GM19023 (cell line): ENCODE results near the gene TMEM178B.

Experiments
- ATAC-seq: cut with Tn5 transposase; IDR thresholded peaks from one replicate; pipeline ENCODE4 v1.9.1; 2021; ENCODE audit warnings: mild to moderate bottlenecking, moderate library complexity; ENCODE audit not compliant: unreplicated experiment

The TMEM178B gene

GRCh38 chr7:141456298-141456697, 382.4 kb downstream of the TMEM178B start:
- no peak for ATAC-seq

DNA sequence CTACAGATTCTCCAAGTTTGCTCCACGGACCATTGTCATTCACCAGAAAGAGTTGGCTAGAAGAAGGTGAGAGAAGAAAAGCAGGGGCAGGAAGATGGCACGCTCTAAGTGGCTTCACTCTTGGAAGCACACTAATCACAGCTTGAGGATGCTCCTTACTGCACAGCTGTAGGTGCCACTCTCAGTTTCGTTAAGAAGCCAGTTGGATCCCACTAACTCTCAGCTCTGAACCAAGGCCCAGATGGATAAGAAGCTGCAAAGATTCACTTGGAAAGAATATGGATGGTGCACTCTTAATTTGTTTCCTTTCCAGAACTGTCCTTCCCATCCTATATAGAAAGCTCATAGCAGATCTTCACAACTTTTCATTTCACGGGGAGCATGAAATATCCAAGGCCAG, 382.8 kb downstream of the TMEM178B start:
- no peak for ATAC-seq

DNA sequence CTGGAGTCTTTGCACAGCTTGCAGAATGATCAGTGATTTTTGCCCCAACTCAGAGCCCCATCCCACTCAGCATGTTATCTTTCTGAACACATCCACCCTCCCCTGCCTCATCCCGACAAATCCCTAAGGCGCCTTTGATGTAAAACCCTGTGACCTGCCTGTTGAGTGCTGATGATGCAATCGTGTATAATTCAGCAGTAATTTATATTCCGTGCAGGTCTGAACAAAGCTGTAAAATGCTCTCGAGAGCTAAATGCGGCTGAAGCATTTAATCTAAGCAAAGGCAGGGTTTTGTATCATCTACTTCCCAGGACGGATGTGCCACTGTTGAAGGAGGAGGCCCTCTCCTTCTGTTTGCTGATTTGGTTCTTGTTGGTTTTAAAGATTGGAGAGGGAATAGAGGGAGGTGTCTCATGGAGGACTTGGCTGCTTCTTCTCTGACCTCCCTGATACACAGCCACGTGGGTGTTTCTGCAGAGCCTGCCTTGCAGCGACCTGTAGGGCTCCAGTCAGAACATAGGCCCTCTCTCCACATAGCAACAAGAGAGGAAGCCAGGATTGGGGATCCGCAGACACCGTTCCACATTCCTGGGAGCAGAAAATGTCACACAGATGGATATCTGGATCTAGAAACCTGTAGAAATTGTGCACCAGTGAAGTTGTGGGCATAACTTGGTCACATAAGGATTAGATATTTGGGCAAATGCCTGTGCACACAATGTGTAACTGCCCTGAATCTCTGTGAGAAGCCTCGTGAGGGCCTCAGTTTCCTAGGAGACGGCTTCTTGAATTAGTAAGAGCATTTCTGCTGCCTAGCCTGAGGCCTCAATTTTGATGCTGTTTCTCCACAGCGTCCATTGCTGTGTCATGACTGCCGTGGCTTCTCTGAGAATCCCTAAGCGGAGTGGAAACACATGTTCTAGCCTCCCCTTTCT, 387.2 kb downstream of the TMEM178B start:
- ATAC-seq = no peak

DNA sequence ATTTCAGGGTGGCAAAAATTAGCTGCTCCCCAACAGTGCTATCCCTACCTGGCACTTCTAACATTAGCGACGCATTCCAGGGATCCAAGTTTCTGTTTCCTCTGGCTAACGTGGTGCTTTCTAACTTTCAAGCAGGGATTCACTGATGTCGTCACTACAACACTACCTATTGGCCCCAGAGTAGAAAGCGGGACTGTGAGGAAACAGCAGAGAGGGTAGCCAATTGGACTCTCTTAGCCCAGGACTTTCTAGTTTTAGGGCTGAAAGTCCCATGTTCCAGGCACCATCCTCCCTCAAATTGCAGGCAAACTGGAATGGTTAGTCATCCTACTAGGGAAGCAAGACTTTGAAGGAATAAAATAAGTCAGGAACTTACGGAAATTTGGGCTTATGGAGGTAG, 388.1 kb downstream of the TMEM178B start:
- no peak for ATAC-seq

DNA sequence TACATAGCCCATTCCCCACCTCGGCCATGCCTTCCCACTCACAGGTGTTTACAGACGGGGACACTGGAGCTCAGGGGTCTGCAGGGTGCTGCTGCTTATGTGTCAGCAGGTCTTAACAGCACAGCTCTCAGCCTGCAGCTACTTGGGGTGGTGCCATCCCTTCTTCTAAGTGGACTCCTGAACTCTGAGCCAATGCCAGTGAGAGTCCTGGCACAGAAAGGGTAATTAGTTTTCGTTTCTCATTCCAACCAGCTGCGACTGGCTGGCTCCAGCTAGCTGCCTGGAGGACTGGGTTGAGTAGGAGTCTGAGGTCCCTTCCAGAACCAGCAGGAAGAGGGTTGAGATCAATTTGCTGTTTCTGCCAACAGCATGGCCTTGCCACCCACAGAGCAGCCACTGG, 389.1 kb downstream of the TMEM178B start:
- ATAC-seq = no peak

DNA sequence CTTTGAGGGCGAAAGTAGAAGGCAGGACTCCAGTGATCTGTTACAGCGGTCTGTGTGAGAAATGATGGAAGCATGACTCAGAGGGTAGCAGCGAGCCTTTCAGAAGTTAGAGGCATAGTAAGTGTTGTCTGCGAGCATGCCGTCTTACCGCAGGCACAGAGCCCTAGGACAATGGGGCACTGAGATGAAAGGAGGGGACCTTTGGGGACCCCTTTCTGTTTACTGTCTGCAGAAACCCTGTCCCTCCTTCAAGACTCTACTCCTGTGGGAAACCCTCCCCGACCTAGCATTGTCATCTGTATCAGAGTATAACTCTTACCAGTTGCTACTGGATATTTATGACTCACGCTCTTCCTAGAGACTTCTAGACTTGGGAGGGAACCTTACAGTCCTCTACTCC, 390.1 kb downstream of the TMEM178B start:
- no peak for ATAC-seq

- no peak for ATAC-seq
Measured at GRCh38 chr7:141464551-141464950, 390.7 kb downstream of the TMEM178B start.

DNA sequence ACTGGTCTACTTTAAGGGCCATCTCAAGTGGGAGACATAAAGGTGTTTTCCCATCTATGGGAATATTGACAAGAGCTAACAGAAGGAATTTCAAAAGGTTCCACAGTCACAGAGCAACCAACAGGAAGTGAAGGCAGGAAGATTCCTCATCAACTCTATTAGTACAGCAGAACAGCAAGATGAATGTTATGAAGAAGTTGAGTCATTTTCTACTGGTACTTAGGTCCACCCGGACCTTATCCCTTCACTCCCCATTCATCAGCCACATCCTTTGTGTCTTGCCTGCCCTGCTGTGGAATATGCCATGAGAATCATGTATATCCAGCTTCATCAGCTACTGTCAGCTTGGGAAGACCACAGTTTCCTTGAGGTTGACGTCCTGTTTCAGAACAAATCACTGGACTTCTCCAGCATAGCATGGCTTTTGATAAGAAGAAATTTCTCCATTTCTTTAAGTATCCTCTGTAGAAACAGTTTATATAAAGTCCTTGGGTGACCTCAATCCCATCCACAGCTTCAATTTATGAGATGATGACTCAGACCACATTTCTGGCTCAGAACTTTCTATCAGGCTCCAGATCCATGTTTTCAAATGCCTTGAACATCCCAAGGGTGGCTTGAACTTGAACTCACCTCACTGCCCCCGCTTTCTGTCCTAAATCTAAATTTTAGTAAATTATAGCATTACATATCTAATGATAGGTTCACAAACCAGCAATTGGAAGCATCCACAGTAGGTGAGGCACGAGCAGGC, 392.5 kb downstream of the TMEM178B start:
- no peak for ATAC-seq

- no peak for ATAC-seq
Measured at GRCh38 chr7:141468341-141468740, 394.5 kb downstream of the TMEM178B start.

- ATAC-seq = no peak
Measured at GRCh38 chr7:141475679-141476078, 401.8 kb downstream of the TMEM178B start.

DNA sequence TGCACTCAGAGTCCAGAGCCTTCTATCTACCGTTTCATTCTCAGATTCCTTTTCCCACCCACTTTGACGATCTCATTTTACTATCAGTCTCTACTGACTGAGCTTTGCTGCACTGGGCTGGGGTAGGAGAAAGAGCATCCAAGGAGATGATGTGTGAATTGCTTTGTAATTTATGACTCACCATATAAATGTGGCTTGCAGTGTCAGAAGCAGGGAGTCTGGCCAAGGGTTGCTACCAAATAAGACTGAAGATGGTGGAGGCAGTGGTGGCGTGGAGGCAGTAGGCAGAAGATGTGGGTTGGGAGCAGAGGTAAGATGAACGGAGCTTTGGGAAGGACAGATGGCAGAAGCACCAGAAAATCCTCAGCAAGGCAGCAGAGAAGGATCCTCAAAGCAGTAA, 404.0 kb downstream of the TMEM178B start:
- no peak for ATAC-seq

DNA sequence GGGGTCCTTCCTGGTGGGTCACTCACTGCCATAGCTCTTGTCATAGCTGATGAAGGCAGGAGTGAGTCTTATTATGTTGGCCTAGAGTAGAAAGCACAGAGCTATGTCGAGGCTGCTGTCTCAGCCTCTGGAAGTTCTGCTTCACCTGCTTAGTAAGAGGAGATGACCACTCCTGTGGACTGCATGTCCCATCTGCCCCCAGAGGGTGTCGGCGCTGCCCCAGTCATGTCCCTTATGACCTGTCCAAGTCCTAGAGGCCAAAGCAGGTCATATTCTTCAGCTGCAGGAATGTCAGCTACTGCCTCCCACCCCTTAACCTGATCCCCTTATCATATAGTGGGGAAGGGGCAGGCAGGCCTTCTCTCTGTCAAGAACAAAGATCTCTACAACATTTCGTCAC, 405.0 kb downstream of the TMEM178B start:
- no peak for ATAC-seq

GRCh38 chr7:141480953-141481352, 407.1 kb downstream of the TMEM178B start:
- ATAC-seq = no peak

DNA sequence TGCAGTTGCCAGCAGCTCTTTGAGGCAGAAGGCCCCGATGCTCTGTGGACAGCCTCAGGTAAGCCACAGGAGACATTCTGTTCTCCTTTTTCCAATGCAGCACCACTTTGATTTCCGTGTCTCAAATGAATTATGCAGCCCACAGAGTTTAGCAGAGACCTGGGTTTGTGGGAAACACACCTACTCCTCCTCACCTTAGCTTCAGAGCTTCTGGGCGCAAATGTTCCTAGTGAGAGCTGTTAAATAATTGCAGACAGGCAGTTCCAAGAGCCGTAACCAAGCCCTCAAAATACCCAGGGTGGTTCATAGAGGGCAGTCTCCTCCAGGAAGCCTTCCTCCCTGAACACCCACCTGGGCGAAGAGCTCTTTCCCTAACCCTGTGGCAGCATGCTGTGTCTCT, 408.1 kb downstream of the TMEM178B start:
- ATAC-seq = no peak

- ATAC-seq = no peak
Measured at GRCh38 chr7:141483044-141483443, 409.2 kb downstream of the TMEM178B start.

DNA sequence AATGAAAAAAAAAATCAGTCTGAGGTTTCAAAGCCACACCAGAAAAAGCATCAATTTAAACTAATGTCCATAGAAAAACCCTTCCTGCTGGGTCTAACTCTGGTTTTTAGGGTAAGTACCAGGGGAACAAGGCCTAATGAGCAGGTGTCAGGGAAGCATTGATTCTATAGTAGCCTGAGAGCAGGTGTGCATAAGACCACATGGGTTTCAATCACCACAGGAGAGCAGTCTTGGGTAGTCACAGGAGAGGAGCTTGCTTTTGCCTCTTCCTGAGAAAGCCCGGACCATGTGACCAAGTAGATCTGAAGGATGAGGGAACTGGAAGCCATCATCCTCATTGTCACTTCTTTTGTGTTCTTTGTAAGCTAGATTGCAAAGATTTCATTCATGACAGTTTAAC, 411.0 kb downstream of the TMEM178B start:
- ATAC-seq = no peak

GRCh38 chr7:141486959-141487358, 413.1 kb downstream of the TMEM178B start:
- ATAC-seq = no peak

GRCh38 chr7:141490474-141490873, 416.6 kb downstream of the TMEM178B start:
- ATAC-seq = no peak

DNA sequence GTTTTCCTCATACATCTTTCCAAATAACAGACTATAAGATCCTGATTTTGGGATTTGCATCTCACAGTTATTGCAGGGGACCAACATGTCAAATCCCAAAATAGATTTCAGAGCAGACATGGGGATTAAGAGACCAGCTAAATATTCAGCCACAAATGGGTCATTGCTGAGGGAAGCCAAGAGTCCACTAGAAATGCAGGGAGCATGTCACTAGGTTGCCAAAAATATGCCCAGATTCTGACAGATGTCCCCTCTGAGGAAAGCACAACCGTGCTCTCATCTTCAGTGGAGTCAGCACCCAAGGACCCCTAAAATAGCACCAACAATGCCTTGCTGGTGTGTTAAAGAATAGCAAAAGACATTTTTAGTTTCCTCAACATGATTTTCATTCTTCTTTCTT, 421.2 kb downstream of the TMEM178B start:
- no peak for ATAC-seq

DNA sequence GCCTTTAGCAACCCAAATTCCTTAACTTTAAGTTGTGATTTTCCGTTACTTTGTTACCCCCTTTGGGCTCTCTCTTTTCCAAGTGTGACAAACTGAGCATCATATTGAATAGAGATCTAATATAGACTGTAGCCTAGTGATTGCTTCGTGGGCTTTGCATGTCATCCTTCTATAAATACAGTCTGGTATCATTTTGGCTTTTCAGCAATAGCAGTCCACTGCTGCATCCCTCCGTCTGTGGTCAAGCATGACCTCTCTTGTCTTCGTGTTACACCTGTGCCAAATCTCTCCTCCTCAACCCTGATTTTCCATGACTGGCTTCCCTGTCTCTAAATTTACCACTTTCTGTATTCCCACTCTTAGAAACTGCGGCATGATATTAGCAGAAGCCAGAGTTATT, 423.5 kb downstream of the TMEM178B start:
- no peak for ATAC-seq

DNA sequence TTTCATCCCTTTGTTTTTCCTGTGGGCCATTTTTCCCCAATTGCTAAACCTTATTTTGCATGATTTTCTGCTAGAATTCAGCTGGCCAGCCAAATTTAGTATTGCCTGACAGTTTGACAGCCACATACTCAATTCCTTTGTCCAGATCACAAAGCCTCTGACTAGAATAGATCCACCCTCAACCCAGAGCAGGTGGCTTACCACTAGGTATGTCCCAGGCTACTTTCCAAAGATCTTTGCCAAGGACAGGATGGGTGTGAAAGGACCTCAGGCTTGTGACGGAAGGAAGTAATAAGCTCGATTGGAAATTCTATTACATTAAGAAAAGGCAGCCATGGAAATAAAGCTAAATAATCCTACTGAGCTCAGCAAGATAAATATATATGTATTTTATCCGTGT, 426.7 kb downstream of the TMEM178B start:
- ATAC-seq = no peak

DNA sequence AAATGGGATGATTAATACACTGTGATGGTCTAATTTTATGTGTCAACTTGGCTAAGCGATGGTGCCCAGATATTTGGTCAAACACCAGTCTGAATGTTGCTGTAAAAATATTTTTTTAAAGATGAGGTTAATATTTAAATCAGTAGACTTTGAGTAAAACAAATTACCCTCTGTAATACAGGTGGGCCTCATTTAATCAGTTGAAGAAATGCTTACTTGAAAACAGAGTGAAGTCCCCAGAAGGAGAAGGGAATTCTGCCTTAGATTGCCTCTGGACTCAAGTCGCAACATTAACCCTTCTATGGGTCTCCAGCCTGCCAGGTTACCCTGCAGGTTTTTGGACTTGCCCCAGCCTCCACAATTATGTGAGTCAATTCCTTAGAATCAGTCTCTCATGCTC, 427.6 kb downstream of the TMEM178B start:
- ATAC-seq = no peak
